Measurements from ENCODE around the gene TMEM100. TPM values are rescaled to one million over a fixed set of nuclear protein-coding genes. Genes with fewer than 3 reads are reported as not detected.

Gene TMEM100
- total RNA-seq, 1 donor from 2014 or later = 21.4 TPM

DNA sequence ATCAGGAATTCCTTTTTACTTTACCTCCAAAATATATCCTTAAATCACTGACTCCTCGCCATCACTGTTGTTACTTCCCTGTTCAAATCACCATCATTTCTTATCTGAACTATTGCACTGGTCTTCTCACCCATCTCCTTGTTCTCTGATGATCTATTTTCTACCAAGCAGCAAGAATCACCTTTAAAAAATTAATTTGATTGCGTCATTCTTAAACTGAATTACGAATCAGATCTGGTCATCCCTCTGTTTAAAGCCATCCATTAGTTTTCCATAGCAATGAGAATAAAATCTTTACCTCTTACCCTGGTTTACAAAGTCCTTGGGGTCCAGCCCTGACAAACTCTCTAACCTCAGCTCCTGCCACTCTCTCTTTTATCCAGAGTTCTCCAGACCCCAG is 42.8 kb upstream of the TMEM100 start:
- peaks cover 23% of the 10 kb centered on the region for H3K4me1 Mint-ChIP-seq (ENCODE audit: unreplicated experiment)
- H3K27ac Mint-ChIP-seq = no peak overlapping the region
- H3K9me3 Mint-ChIP-seq = no peaks in the 10 kb centered on the region
- no peak for DNase-seq (ENCODE audit: extremely low spot score, unreplicated experiment)
- TF ChIP-seq, protein P1, sequence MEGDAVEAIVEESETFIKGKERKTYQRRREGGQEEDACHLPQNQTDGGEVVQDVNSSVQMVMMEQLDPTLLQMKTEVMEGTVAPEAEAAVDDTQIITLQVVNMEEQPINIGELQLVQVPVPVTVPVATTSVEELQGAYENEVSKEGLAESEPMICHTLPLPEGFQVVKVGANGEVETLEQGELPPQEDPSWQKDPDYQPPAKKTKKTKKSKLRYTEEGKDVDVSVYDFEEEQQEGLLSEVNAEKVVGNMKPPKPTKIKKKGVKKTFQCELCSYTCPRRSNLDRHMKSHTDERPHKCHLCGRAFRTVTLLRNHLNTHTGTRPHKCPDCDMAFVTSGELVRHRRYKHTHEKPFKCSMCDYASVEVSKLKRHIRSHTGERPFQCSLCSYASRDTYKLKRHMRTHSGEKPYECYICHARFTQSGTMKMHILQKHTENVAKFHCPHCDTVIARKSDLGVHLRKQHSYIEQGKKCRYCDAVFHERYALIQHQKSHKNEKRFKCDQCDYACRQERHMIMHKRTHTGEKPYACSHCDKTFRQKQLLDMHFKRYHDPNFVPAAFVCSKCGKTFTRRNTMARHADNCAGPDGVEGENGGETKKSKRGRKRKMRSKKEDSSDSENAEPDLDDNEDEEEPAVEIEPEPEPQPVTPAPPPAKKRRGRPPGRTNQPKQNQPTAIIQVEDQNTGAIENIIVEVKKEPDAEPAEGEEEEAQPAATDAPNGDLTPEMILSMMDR (conservative IDR thresholded peaks at IDR 0.05) = no peak
- H3K27me3 Mint-ChIP-seq = no peaks in the 10 kb centered on the region
- no peak overlapping the region for H3K4me3 Mint-ChIP-seq
- H3K36me3 Mint-ChIP-seq = peaks cover 39% of the 10 kb centered on the region

DNA sequence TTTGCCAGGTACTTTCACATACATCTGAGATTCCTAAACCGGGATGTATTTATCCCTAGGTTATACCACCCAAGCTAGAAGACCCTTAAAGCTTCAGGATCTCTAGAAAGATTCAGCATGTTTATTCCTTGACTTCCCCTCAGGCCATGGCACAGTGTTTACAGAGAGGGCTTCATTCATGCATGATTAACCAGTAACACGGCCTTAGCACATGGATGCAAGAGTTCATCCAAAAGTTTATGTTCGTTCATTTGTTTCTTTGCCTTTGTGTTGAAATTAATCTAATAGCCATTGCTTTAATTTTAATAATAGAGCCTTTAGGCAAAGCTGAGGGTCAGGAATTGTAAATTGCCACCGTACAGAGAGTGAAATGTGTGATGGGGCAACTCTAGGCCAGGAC is 41.9 kb upstream of the TMEM100 start:
- peaks cover 32% of the 10 kb centered on the region for H3K36me3 Mint-ChIP-seq
- no peak overlapping the region for H3K4me3 Mint-ChIP-seq
- no peaks in the 10 kb centered on the region for H3K9me3 Mint-ChIP-seq
- TF ChIP-seq, protein P1 (conservative IDR thresholded peaks at IDR 0.05) = no peak
- no peak for DNase-seq (ENCODE audit: extremely low spot score, unreplicated experiment)
- H3K27me3 Mint-ChIP-seq = no peaks in the 10 kb centered on the region
- H3K4me1 Mint-ChIP-seq (ENCODE audit: unreplicated experiment) = peaks cover 14% of the 10 kb centered on the region
- H3K27ac Mint-ChIP-seq = no peak overlapping the region

DNA sequence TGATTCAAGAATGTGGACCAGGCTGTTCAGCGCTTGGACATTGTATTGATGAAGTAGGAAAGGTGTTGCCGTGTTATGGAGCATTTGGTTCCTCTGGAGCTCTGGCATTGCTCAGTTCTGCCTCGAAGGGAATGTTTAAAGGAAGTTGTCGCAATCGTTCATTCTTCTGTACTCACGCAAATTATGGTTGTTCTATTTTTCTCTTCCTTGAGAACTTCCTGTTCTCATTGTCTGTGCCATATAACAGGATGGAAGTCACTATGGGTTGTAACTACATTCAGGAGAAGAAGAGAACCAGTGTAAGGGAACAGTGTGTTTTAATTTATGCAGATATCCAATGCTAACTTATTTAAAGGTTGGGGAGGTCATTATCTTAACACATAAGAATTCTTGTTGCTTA is 41.2 kb upstream of the TMEM100 start:
- TF ChIP-seq, protein P1 (conservative IDR thresholded peaks at IDR 0.05) = no peak
- no peak for DNase-seq (ENCODE audit: extremely low spot score, unreplicated experiment)
- Mint-ChIP-seq H3K4me3 (no peak overlapping the region), H3K27ac (no peak overlapping the region), H3K4me1 (ENCODE audit: unreplicated experiment) (peaks cover 7% of the 10 kb centered on the region), H3K9me3 (no peaks in the 10 kb centered on the region), H3K36me3 (peaks cover 25% of the 10 kb centered on the region), H3K27me3 (no peaks in the 10 kb centered on the region)

DNA sequence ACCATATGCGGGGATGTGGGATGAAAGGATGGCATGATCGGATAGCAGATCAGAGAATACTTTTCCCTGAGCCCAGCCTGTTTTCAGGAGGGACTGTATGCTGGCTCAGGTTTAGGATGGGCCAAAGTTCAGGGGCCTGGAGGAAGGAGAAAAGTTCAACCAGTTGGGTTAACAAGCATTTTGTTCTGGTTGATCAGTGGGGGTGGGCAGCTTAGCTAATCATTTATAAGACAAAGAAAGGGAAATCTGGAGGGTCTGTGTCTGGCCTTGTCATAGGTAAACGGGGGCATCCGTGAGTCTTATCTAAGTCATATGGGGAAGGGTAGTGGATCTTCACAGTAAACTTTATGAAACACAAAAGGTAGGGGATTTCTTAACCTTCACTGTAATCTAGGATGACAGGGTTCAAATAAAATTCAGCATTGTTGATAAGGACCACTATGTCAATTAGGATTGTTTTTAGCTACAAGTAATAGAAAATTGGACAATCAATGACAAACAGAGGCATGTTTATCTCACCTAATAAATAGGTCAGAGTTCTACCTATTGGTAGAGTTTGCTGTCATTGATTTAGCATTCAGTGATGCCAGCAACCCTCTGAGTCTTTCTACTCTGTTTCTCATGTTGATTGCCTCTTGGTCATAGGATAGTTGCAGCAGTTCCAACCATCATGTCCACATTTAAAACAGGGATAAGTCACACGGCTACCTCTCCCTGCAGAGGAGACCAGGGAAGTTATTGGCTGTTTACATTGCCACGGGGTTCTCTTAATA is 39.6 kb upstream of the TMEM100 start:
- no peak for DNase-seq (ENCODE audit: extremely low spot score, unreplicated experiment)
- peaks cover 16% of the 10 kb centered on the region for H3K36me3 Mint-ChIP-seq
- H3K4me1 Mint-ChIP-seq (ENCODE audit: unreplicated experiment) = peaks cover 17% of the 10 kb centered on the region
- H3K9me3 Mint-ChIP-seq = no peaks in the 10 kb centered on the region
- no peaks in the 10 kb centered on the region for H3K27me3 Mint-ChIP-seq
- no peak overlapping the region for H3K4me3 Mint-ChIP-seq
- no peak overlapping the region for H3K27ac Mint-ChIP-seq
- TF ChIP-seq, protein P1 (conservative IDR thresholded peaks at IDR 0.05) = no peak

- TF ChIP-seq, protein P1 (conservative IDR thresholded peaks at IDR 0.05) = no peak
- no peak for DNase-seq (ENCODE audit: extremely low spot score, unreplicated experiment)
- no peaks in the 10 kb centered on the region for H3K27me3 Mint-ChIP-seq
- H3K27ac Mint-ChIP-seq = no peak overlapping the region
- H3K9me3 Mint-ChIP-seq = no peaks in the 10 kb centered on the region
- peaks cover 17% of the 10 kb centered on the region for H3K4me1 Mint-ChIP-seq (ENCODE audit: unreplicated experiment)
- H3K4me3 Mint-ChIP-seq = no peak overlapping the region
- peaks cover 16% of the 10 kb centered on the region for H3K36me3 Mint-ChIP-seq
Observed at GRCh38 chr17:55760643-55761355, 38.1 kb upstream of the TMEM100 start.

Data from type B pancreatic cell (in vitro differentiated cells).